SIG-M5 treated with dmso at 0.1 percent for 504 hours (cell line): ENCODE measurements around the gene HIPK2.

Experiments
- DNase-seq: peaks from one replicate; lab custom pipeline; 2025; ENCODE audit not compliant: unreplicated experiment; lab: John Stamatoyannopoulos, UW

Gene HIPK2

GRCh38 chr7:139753081-139753692 lies 24.6 kb downstream of the HIPK2 start:
- DNase-seq: no peak

DNA sequence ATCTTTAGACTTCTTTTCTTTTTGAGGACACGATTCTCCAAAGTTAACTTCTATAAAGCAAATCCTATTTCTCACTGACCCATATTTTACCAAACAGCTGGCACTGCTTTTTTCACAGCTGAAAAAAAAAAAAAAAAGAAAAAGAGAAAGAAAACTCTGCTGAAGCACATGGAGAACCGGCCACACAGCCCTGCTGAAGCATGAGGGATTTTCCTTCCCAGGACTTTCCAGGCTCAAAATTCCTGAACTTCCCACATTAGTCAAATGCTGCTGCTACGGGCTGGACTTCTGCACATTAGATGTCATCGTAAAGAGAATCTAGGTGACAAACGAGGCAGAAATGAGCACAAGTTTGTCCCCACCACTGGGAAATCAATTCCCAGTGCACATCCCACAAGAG lies 25.2 kb downstream of the HIPK2 start:
- no peak for DNase-seq

- DNase-seq: no peak
Measured at GRCh38 chr7:139752148-139752547, 25.6 kb downstream of the HIPK2 start.

DNA sequence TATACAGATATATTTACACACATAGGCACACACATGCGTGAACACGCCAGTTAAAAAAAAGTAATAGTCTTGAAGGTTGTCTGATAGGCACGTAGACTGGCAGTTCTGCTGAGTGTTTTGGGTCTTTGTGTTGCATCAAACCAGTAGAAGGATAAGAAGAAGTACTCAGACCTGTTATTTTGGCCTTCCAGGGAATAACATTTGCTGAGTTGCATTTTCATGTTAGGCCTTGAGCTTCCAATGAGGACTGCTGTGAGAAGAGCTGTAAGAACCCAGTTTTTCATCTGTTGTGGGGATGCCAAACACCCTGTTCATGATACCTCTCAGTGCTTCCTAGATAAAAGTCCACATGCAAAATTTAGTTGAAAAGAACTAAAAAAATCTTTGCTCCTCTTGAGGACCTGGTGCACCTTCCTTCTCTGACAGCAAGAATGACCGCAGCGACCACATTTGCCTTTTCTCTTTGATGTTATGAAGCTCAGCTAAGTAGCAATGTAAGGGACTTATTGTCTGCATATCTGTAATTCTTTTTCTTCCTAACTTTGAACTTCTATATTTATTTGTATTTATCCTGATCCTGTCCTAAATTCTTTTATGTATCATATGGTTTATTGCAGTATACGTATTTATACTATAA lies 27.2 kb downstream of the HIPK2 start:
- no peak for DNase-seq

- no peak for DNase-seq
Measured at GRCh38 chr7:139749545-139749944, 28.3 kb downstream of the HIPK2 start.

- DNase-seq: no peak
Measured at GRCh38 chr7:139748941-139749340, 28.9 kb downstream of the HIPK2 start.

DNA sequence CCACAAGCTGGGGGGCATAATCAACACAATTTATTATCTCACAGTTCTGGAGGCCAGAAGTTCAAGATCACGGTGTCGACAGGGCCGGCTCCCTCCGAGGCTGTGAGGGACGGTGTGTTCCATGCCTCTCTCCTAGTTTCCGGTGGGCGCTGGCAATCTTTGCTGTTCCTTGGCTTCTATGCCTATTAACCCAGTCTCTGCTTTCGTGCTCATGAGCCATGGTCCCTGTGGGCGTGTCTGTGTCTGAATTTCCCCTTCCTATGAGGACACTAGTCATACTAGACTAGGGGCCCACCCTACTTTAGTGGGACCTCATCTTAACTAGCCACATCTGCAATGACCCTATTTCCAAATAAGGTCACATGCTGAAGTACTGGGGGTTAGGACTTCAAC lies 29.4 kb downstream of the HIPK2 start:
- no peak for DNase-seq

DNA sequence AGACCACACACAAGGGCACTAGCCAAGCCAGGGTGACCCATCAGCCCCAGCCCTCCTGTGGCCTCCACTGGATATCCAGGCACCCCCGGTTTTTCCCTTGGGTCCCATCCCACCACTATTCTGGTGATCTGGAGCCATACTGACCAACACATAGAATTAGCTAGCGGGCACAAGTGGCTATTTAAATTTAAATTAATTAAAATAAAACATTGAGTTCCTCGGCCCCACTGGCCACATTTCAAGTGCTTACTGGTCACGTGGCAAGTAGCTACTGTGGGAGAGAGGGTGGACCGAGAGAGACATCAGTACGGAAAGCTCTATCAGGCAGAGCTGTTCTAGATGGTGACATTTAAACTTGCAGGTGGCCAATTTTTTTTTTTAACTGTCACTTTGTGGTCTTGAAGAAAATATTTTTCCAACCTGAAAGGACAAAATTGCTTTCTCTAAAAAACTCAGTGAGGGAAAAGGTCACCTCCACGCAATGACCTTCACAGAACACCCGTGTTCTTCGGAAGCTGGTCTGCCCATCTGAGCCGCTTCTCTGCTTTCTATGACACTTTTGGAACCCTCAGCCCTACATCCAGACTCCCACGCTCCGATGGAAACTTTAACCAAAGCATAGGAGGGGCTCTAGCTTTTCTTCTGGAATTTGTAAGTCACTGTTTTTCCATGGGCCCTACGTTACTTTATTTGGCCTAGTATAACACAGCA lies 30.0 kb downstream of the HIPK2 start:
- DNase-seq: no peak

GRCh38 chr7:139746652-139747051 lies 31.1 kb downstream of the HIPK2 start:
- DNase-seq: no peak

DNA sequence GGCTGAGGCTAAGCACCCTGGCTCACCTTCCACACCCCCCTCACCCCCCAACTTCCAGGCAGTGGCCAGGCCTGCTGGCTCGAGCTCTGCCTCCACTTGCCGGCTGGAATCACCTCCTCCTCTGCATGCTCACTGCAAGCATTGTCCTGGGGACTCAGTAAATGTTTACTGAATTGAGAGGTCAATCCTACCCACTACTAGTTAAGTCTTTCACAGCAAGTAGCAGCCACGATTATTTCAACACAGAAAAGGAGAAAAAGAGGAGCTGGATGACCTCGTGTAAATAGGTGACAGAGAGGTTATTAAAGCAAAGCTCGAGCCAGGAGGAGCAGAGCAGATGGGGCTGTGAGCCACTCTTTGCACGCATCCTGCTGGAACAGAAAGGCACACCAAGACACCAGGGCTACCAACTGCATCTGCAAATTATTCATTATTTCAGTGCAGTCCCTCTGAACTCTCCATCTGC lies 32.1 kb downstream of the HIPK2 start:
- no peak for DNase-seq

DNA sequence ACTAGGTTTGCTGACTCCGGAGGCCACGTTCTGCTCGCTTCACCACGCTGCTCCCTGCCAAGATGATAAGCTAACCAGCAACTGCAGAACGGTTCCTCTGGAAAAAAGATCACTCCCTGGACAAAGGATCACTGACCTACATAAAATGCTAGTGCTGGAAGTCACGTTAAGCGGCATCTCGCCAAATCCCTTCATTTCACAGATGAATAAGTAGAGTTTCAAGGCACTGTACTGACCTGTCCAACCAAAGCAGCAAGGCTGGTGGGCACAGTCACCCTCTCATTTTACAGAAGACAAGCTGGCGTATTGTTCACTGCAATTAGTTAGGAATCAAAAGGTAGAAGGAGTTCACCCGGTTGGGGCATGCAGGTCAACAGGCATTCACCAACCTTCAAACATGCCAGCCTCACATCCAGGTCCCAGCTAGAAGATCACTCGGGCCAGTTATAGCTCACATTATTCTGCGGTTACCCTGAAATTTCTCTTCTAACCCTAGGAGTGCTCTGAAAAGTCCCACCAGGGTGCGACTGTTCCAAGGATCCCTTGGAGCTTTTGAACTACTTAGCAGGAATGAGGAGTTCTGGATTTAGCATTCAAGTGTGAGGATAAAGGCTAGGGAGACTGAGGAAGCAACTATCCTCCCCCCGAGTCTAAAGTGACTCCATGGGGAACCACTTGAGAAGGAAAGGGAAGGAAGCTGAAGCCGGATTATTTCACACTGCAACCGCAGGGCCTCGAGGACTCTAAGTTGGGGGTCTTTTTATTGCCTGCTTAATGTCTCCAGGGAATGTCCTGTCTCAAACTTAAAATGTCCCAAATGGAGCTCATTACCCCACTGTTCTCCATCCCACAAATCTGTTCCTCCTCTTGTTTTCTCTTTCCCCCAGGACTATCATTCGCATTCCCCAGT lies 32.8 kb downstream of the HIPK2 start:
- no peak for DNase-seq

DNA sequence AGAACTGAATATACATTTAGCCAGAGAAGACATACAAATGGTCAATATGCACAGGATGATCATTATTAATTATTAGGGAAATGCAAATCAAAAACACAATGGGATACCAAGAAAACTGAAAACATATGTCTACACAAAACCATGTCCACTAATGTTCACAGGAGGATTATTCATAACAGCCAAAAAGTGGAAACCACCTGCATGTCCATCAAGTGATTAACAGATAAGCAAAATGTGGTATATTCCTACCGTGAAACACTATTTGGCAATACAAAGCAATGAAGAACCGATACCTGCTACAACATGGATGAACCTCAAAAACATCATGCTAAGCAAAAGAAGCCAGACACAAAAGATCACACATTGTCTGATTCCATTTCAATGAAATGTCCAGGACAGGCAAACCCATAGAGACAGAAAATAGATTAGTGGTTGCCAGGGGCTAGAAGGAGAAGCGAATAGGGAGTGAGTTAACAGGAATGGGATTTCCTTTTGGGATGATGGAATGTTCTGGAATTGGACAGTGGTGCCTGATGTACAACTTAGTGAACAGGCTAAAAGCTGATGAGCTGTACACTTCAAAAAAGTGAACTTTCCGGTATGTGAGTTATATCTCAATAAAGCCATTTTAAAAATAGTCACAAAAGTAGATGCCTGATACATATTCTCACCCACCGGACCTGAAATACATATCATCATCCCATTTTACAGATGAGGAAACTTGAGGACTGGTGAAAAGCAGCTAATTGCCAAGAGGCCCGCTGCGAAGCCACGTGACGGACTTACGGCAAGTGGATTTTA lies 33.6 kb downstream of the HIPK2 start:
- no peak for DNase-seq

- DNase-seq: no peak
Measured at GRCh38 chr7:139743267-139743966, 34.4 kb downstream of the HIPK2 start.

- DNase-seq: no peak
Measured at GRCh38 chr7:139741789-139742344, 35.9 kb downstream of the HIPK2 start.

- no peak for DNase-seq
Measured at GRCh38 chr7:139741239-139741638, 36.6 kb downstream of the HIPK2 start.

GRCh38 chr7:139739863-139740597 lies 37.8 kb downstream of the HIPK2 start:
- DNase-seq: no peak

DNA sequence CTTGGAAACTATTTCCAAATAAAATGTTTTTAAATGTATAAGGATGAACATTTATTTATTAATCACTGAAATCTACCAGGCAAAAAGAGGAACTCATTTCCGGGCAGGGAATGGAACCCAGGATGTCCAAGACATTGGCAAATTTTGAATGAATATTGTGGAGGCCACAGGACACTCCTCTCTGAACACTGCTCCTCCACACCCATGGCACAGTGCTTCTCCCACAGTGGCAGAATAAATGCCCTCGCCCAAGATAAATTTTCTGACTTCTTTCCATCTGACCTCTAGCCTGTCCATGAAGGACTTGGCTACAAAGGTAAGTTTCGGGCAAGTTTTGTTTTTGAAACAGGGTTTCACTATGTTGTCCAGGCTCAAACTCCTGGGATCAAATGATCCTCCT lies 39.0 kb downstream of the HIPK2 start:
- DNase-seq: no peak

- DNase-seq: no peak
Measured at GRCh38 chr7:139738101-139738489, 39.7 kb downstream of the HIPK2 start.
